ENCODE results near the gene SMARCD3. TPM values are rescaled to one million over a fixed set of nuclear protein-coding genes. Genes with fewer than 3 reads are reported as not detected.

Gene SMARCD3
- total and polyA plus RNA-seq, 2 of the 13 experiments (the other 11 are each of a cell fraction or from before 2014, with no cell fraction given), result 0.20 to 0.62 TPM

GRCh38 chr7:151189038-151189437 is 59.5 kb downstream of the SMARCD3 start:
- H3K4me3 ChIP-seq (replicated peaks in 1 of 3; ENCODE audit: insufficient read depth in 1 of 3, low read depth in 2 of 3, low read length in 3 of 3), result no peak overlapping the region
- intact Hi-C loops (cut with micrococcal nuclease; ENCODE audit: unreplicated experiment), result no loop called here
- ChIA-PET CTCF (ENCODE audit: low intra/inter-chr PET ratio, low total read pairs) (no interaction called here), POLR2A (no interaction called here)
- no peak overlapping the region for H3K9ac ChIP-seq (ENCODE audit: insufficient read depth, low read depth, low read length)
- no peaks in the 10 kb centered on the region for H3K4me1 ChIP-seq (ENCODE audit: insufficient read depth, low read length)
- no peaks in the 10 kb centered on the region for H3K9me3 ChIP-seq (ENCODE audit: low read length)
- DNase-seq (ENCODE audit: low spot score) (no peak), ATAC-seq (no peak), FAIRE-seq (no peak)
- H3K4me2 ChIP-seq (ENCODE audit: low read depth, low read length), result no peak overlapping the region
- no peaks in the 10 kb centered on the region for H3K36me3 ChIP-seq (replicated peaks in 1 of 2; ENCODE audit: control insufficient read depth in 1 of 2, insufficient read depth in 2 of 2, low read length in 2 of 2)
- no peak overlapping the region for H2AFZ ChIP-seq (ENCODE audit: low read length)
- 10% methylated on average over 4 of the region's 4 CpGs for WGBS (ENCODE audit: low lambda C conversion rate)
- no peaks in the 10 kb centered on the region for H4K20me1 ChIP-seq (ENCODE audit: insufficient read depth, low read length)
- no peak for TF ChIP-seq SUZ12 (IDR thresholded peaks at IDR 0.05; ENCODE audit: low read depth, low read length)
- TF ChIP-seq, protein P1, sequence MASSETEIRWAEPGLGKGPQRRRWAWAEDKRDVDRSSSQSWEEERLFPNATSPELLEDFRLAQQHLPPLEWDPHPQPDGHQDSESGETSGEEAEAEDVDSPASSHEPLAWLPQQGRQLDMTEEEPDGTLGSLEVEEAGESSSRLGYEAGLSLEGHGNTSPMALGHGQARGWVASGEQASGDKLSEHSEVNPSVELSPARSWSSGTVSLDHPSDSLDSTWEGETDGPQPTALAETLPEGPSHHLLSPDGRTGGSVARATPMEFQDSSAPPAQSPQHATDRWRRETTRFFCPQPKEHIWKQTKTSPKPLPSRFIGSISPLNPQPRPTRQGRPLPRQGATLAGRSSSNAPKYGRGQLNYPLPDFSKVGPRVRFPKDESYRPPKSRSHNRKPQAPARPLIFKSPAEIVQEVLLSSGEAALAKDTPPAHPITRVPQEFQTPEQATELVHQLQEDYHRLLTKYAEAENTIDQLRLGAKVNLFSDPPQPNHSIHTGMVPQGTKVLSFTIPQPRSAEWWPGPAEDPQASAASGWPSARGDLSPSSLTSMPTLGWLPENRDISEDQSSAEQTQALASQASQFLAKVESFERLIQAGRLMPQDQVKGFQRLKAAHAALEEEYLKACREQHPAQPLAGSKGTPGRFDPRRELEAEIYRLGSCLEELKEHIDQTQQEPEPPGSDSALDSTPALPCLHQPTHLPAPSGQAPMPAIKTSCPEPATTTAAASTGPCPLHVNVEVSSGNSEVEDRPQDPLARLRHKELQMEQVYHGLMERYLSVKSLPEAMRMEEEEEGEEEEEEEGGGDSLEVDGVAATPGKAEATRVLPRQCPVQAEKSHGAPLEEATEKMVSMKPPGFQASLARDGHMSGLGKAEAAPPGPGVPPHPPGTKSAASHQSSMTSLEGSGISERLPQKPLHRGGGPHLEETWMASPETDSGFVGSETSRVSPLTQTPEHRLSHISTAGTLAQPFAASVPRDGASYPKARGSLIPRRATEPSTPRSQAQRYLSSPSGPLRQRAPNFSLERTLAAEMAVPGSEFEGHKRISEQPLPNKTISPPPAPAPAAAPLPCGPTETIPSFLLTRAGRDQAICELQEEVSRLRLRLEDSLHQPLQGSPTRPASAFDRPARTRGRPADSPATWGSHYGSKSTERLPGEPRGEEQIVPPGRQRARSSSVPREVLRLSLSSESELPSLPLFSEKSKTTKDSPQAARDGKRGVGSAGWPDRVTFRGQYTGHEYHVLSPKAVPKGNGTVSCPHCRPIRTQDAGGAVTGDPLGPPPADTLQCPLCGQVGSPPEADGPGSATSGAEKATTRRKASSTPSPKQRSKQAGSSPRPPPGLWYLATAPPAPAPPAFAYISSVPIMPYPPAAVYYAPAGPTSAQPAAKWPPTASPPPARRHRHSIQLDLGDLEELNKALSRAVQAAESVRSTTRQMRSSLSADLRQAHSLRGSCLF (CRISPR knock-in tag; IDR thresholded peaks at IDR 0.05; ENCODE audit: borderline replicate concordance), result no peak
- TF ChIP-seq, protein P2, sequence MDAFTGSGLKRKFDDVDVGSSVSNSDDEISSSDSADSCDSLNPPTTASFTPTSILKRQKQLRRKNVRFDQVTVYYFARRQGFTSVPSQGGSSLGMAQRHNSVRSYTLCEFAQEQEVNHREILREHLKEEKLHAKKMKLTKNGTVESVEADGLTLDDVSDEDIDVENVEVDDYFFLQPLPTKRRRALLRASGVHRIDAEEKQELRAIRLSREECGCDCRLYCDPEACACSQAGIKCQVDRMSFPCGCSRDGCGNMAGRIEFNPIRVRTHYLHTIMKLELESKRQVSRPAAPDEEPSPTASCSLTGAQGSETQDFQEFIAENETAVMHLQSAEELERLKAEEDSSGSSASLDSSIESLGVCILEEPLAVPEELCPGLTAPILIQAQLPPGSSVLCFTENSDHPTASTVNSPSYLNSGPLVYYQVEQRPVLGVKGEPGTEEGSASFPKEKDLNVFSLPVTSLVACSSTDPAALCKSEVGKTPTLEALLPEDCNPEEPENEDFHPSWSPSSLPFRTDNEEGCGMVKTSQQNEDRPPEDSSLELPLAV (CRISPR knock-in tag; conservative IDR thresholded peaks at IDR 0.05; ENCODE audit: low read depth), result no peak
- no peak for TF ChIP-seq MEIS1 (CRISPR knock-in tag; IDR thresholded peaks at IDR 0.05; ENCODE audit: borderline replicate concordance)
- no peak for TF ChIP-seq NFE2L2 (IDR thresholded peaks at IDR 0.05; ENCODE audit: low read length)
- TF ChIP-seq AGO1 (IDR thresholded peaks at IDR 0.05; ENCODE audit: low read depth, low read length, poor library complexity, severe bottlenecking), result no peak
- TF ChIP-seq ZNF329 (CRISPR knock-in tag; IDR thresholded peaks at IDR 0.05; ENCODE audit: low read depth), result no peak
- no peak for TF ChIP-seq ZBTB20 (CRISPR knock-in tag; IDR thresholded peaks at IDR 0.05; ENCODE audit: borderline replicate concordance, low read depth)
- TF ChIP-seq CEBPG (CRISPR knock-in tag; IDR thresholded peaks at IDR 0.05), result no peak
- TF ChIP-seq KLF6 (CRISPR knock-in tag; IDR thresholded peaks at IDR 0.05), result no peak
- TF ChIP-seq ZKSCAN5 (CRISPR knock-in tag; IDR thresholded peaks at IDR 0.05), result no peak
- in situ Hi-C loops (cut with HindIII; ENCODE audit: extremely low pct_ligation_motif_present, low pct_unique_long_range_greater_than_20kb), result no loop called here
- H3K79me2 ChIP-seq (ENCODE audit: insufficient read depth, low read length), result no peaks in the 10 kb centered on the region
- BruUV-seq (replicated peaks), result no TSS peak
- no peak overlapping the region for H3K27ac ChIP-seq (ENCODE audit: extremely low read length, insufficient read depth, low read length)
- H3K27me3 ChIP-seq (ENCODE audit: control insufficient read depth in 1 of 2, insufficient read depth in 2 of 2, low read length in 2 of 2), result peaks cover 5 to 51% of the 10 kb centered on the region in 2 experiments; a peak in 4 of 5 replicates

All from HepG2 (cell line).